HG03575 (cell line): ENCODE measurements around the gene RAN.

Experiments
- ATAC-seq: cut with Tn5 transposase; IDR thresholded peaks from one replicate; pipeline ENCODE4 v1.9.1; 2021; ENCODE audit not compliant: unreplicated experiment, insufficient number of reproducible peaks, low FRiP score; ENCODE audit errors: extremely low read depth

The RAN gene

DNA sequence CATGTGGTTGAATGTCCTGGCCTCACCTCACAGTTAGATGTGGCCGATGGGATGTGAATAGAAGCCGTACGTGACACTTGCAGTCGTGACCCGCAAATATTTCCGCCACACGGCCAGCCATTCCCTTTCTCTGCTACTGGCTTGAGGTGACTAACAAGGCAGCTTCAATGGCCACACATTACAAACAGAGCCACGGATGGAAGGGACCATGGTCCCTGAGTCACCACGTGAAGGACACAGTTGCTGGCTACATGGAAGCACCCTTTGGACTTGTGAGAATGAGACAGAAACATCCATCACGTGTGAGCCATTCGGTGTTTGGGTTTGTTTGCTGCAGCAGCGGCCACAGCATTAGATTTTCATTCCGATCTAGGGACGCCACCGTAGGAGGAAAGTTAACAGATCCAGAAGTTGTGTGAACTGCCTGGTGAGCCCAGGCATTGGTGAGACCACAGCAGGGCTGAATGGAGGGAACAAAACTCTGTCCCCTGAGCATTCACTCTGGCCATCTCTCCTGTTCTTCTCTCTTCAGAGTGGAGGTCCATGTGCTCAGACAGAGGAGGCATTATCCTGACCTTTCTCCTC, 48.3 kb downstream of the RAN start:
- no peak for ATAC-seq

DNA sequence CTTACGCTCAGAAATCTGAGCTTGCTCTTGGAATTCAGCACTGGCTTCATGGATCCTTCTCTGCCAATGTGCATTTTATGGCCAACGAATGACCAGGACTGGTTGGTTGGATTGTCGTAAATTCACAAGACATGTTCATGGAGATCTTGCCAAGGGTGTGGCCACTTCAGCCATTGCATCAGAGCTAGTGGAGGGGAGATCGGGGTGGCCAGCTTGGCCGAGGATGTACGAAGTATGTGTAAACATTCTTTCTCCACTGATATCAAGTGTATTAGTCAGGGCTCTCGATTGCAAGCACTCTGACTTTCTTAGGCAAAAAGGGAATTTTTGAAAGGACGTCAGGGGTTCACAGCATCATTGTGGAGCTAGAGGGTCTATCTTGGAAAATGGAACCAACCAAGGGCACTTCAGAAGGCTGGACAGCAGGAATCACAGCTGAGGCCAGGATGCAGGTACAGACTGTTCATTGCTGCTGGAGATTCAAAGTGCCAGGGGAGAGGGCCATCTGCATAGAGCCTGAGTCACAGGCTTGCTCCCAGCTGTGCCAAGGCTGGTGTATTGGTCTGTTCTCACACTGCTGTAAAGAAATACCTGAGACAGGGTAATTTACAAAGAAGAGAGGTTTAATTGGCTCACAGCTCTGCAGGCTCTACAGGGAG, 49.0 kb downstream of the RAN start:
- no peak for ATAC-seq

DNA sequence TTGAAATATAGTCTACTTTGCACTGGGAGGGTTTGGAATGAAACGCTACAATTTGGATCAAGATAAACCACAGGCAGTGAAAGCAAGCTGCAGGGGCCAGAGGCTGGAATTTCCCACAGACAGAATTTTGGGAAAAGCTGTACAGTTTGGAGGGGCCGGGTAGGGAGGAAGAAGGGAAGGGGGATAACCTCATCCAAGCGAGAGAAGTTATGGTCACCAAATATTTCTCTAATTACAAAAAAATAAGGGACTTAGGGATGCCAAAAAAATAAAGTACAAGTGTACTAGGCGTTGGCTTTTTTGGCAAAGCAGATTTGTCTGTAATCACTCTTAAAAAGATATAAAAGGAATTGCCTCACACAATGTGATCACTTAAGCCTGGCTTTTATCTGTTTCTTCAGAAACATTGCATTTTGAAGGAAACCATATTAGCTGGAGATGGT, 50.7 kb downstream of the RAN start:
- no peak for ATAC-seq

DNA sequence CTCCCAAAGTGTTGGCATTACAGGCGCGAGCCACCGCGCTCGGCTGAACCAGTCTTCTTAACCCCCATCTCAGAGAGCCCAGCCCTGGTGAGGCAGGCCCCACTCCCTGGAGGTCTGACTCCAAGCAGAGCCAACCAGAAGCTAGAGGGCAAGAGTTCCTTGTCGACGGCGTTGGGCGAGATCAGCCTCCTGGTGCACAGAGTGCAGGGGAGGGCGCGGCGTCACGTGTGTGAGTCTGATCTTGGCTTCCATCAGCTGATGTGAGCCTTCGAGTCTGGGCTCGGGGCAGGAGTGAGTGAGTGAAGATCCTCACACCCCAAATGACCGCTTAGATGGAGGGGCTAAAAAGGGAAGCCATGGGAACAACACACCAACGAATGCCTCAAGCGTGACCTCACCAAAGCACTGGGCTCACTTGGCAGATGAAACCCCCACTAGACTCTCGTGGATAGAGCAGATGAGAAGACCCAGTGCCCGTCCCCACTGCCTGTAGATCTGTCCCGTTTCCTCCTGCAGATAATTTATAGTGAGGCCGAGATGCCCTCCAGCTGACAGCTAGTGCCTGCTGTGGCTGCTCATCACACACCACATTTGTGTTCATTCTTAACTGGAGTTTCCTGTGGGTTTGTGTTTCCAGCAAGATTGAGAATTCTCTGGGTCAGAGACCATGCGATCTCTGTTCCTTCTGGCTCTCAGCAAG, 53.2 kb downstream of the RAN start:
- no peak for ATAC-seq

DNA sequence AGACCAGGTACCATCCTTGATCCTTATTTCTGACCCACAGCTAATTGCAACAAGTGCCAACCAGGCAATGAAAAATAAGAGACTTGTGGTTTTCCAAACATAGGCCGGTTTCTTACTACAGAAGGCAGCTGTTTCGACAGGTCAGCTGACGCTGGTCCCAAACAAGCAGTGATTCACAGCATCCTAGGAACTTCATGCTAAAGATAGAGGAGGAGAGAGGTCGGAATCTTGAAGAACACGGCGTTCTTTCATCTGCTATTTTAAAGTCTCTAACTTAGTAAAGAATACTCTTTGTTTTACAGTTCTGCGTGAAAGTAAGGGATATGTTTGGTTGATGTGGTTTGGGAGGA, 53.8 kb downstream of the RAN start:
- no peak for ATAC-seq
